Activated CD8-positive, alpha-beta memory T cell treated with anti-CD3 and anti-CD28 coated beads, Interleukin-2, amount 10 ng/mL, durations not matched to agents 7 days and 5 days (primary cell): Measurements from ENCODE around the gene PRKAR1B. TPM values are rescaled to one million over a fixed set of nuclear protein-coding genes. Genes with fewer than 3 reads are reported as not detected.

Experiments used
- ATAC-seq: fragments of 150-1000 bp; cut with Tn5 transposase; one replicate; pipeline ENCODE4 v1.10.0; 2021; ENCODE audit warnings: moderate library complexity
- CTCF ChIA-PET: fragments of 350-600 bp; sonication (Branson Sonifier 250); formaldehyde crosslinking; loops from one replicate; lab custom pipeline; 2021; ENCODE audit warnings: antibody characterized with exemption; lab: Charles Lee
- DNase-seq: peaks from one replicate; pipeline ENCODE4 v3.0.0-alpha.2; 2020
- H3K27ac Mint-ChIP-seq: one replicate; pipeline ENCODE4 v1.8.0; 2021; ENCODE audit warnings: mild to moderate bottlenecking, mixed read lengths
- H3K27me3 Mint-ChIP-seq: one replicate; pipeline ENCODE4 v1.8.0; 2021; ENCODE audit warnings: mixed read lengths
- H3K36me3 Mint-ChIP-seq: one replicate; pipeline ENCODE4 v1.8.0; 2021; ENCODE audit warnings: mild to moderate bottlenecking, mixed read lengths
- H3K4me1 Mint-ChIP-seq: one replicate; pipeline ENCODE4 v1.8.0; 2021; ENCODE audit warnings: mixed read lengths
- H3K4me3 Mint-ChIP-seq: one replicate; pipeline ENCODE4 v1.8.0; 2021; ENCODE audit warnings: mild to moderate bottlenecking, moderate library complexity, mixed read lengths
- H3K9me3 Mint-ChIP-seq: one replicate; pipeline ENCODE4 v1.8.0; 2022; ENCODE audit warnings: low read depth, mixed read lengths
- total RNA-seq, 2 experiments: library from RNA; stranded (reverse); gene quantifications; one replicate each; pipeline ENCODE4 v1.2.3, GENCODE V29; 2021

The PRKAR1B gene
- total RNA-seq, 2 experiments from 2014 or later: 22.6 to 25.0 TPM

GRCh38 chr7:515628-516027 is 211.5 kb downstream of the PRKAR1B start:
- peaks cover 29% of the 10 kb centered on the region for H3K27me3 Mint-ChIP-seq
- ATAC-seq (no peak), DNase-seq (no peak)
- no peaks in the 10 kb centered on the region for H3K36me3 Mint-ChIP-seq
- no peaks in the 10 kb centered on the region for H3K9me3 Mint-ChIP-seq
- H3K4me1 Mint-ChIP-seq: peaks cover 17% of the 10 kb centered on the region
- CTCF ChIA-PET: no interaction called here
- H3K27ac Mint-ChIP-seq: no peak overlapping the region
- no peak overlapping the region for H3K4me3 Mint-ChIP-seq

GRCh38 chr7:514651-515598 is 212.2 kb downstream of the PRKAR1B start:
- H3K27ac Mint-ChIP-seq: no peak overlapping the region

GRCh38 chr7:514242-514641 is 212.8 kb downstream of the PRKAR1B start:
- Mint-ChIP-seq H3K9me3 (no peaks in the 10 kb centered on the region), H3K4me3 (no peak overlapping the region), H3K4me1 (peaks cover 17% of the 10 kb centered on the region), H3K27ac (no peak overlapping the region), H3K36me3 (no peaks in the 10 kb centered on the region), H3K27me3 (peaks cover 29% of the 10 kb centered on the region)
- DNase-seq (no peak), ATAC-seq (no peak)
- CTCF ChIA-PET: no interaction called here

More at GRCh38 chr7:514651-515598, 212.2 kb downstream of the PRKAR1B start:
- Mint-ChIP-seq H3K4me3 (no peak overlapping the region), H3K27me3 (peaks cover 29% of the 10 kb centered on the region), H3K36me3 (no peaks in the 10 kb centered on the region), H3K9me3 (no peaks in the 10 kb centered on the region), H3K4me1 (peaks cover 17% of the 10 kb centered on the region)
- CTCF ChIA-PET: no interaction called here
- ATAC-seq: no peak
- no peak for DNase-seq

- Mint-ChIP-seq H3K4me1 (peaks cover 17% of the 10 kb centered on the region), H3K36me3 (no peaks in the 10 kb centered on the region), H3K4me3 (no peak overlapping the region), H3K27me3 (peaks cover 27% of the 10 kb centered on the region), H3K9me3 (no peaks in the 10 kb centered on the region), H3K27ac (peak overlapping the region; percentile 43)
- ATAC-seq (no peak), DNase-seq (peak; percentile 49)
- CTCF ChIA-PET: no interaction called here
Observed at GRCh38 chr7:513521-514166, 213.4 kb downstream of the PRKAR1B start.

GRCh38 chr7:512541-513311 is 214.4 kb downstream of the PRKAR1B start:
- H3K36me3 Mint-ChIP-seq: no peaks in the 10 kb centered on the region
- H3K4me3 Mint-ChIP-seq: no peak overlapping the region
- H3K9me3 Mint-ChIP-seq: no peaks in the 10 kb centered on the region
- ATAC-seq (no peak), DNase-seq (no peak)
- CTCF ChIA-PET: no interaction called here
- peaks cover 20% of the 10 kb centered on the region for H3K27me3 Mint-ChIP-seq
- H3K27ac Mint-ChIP-seq: no peak overlapping the region
- peaks cover 12% of the 10 kb centered on the region for H3K4me1 Mint-ChIP-seq

GRCh38 chr7:512146-512510 is 215.0 kb downstream of the PRKAR1B start:
- CTCF ChIA-PET: no interaction called here
- H3K27me3 Mint-ChIP-seq: peaks cover 18% of the 10 kb centered on the region
- H3K9me3 Mint-ChIP-seq: no peaks in the 10 kb centered on the region

GRCh38 chr7:511476-512145 is 215.5 kb downstream of the PRKAR1B start:
- H3K27ac Mint-ChIP-seq: no peak overlapping the region
- DNase-seq (no peak), ATAC-seq (no peak)
- CTCF ChIA-PET: no interaction called here
- no peaks in the 10 kb centered on the region for H3K9me3 Mint-ChIP-seq
- peaks cover 17% of the 10 kb centered on the region for H3K27me3 Mint-ChIP-seq
- no peaks in the 10 kb centered on the region for H3K36me3 Mint-ChIP-seq
- H3K4me1 Mint-ChIP-seq: peaks cover 11% of the 10 kb centered on the region
- H3K4me3 Mint-ChIP-seq: no peak overlapping the region

More at GRCh38 chr7:512146-512510, 215.0 kb downstream of the PRKAR1B start:
- H3K4me3 Mint-ChIP-seq: no peak overlapping the region
- H3K27ac Mint-ChIP-seq: no peak overlapping the region
- ATAC-seq (no peak), DNase-seq (no peak)
- no peaks in the 10 kb centered on the region for H3K36me3 Mint-ChIP-seq
- peaks cover 11% of the 10 kb centered on the region for H3K4me1 Mint-ChIP-seq

GRCh38 chr7:510782-511281 is 216.2 kb downstream of the PRKAR1B start:
- ATAC-seq (no peak), DNase-seq (no peak)
- Mint-ChIP-seq H3K27ac (no peak overlapping the region), H3K9me3 (no peaks in the 10 kb centered on the region), H3K4me3 (no peak overlapping the region), H3K27me3 (peaks cover 11% of the 10 kb centered on the region), H3K4me1 (peaks cover 8% of the 10 kb centered on the region), H3K36me3 (no peaks in the 10 kb centered on the region)
- CTCF ChIA-PET: no interaction called here

GRCh38 chr7:510131-510481 is 217.0 kb downstream of the PRKAR1B start:
- Mint-ChIP-seq H3K4me1 (peaks cover 8% of the 10 kb centered on the region), H3K9me3 (no peaks in the 10 kb centered on the region), H3K27me3 (peaks cover 4% of the 10 kb centered on the region), H3K4me3 (no peak overlapping the region), H3K36me3 (no peaks in the 10 kb centered on the region), H3K27ac (no peak overlapping the region)
- CTCF ChIA-PET: no interaction called here
- DNase-seq: no peak
- ATAC-seq: no peak

GRCh38 chr7:509426-510130 is 217.5 kb downstream of the PRKAR1B start:
- DNase-seq: no peak
- H3K4me3 Mint-ChIP-seq: no peak overlapping the region
- H3K36me3 Mint-ChIP-seq: no peaks in the 10 kb centered on the region
- no peaks in the 10 kb centered on the region for H3K9me3 Mint-ChIP-seq
- peaks cover 3% of the 10 kb centered on the region for H3K27me3 Mint-ChIP-seq
- H3K27ac Mint-ChIP-seq: no peak overlapping the region
- CTCF ChIA-PET: no interaction called here
- no peak for ATAC-seq
- peaks cover 8% of the 10 kb centered on the region for H3K4me1 Mint-ChIP-seq

- H3K9me3 Mint-ChIP-seq: no peaks in the 10 kb centered on the region
- DNase-seq (no peak), ATAC-seq (no peak)
- H3K4me1 Mint-ChIP-seq: peaks cover 3% of the 10 kb centered on the region
- H3K4me3 Mint-ChIP-seq: no peak overlapping the region
- CTCF ChIA-PET: no interaction called here
- H3K36me3 Mint-ChIP-seq: no peaks in the 10 kb centered on the region
- no peak overlapping the region for H3K27ac Mint-ChIP-seq
- no peaks in the 10 kb centered on the region for H3K27me3 Mint-ChIP-seq
Observed at GRCh38 chr7:508461-509170, 218.5 kb downstream of the PRKAR1B start.

- ATAC-seq: no peak
- H3K27ac Mint-ChIP-seq: no peak overlapping the region
- no peak for DNase-seq
- no peaks in the 10 kb centered on the region for H3K4me1 Mint-ChIP-seq
- H3K9me3 Mint-ChIP-seq: no peaks in the 10 kb centered on the region
- no peaks in the 10 kb centered on the region for H3K27me3 Mint-ChIP-seq
- H3K4me3 Mint-ChIP-seq: no peak overlapping the region
- H3K36me3 Mint-ChIP-seq: no peaks in the 10 kb centered on the region
- CTCF ChIA-PET: no interaction called here
Observed at GRCh38 chr7:507623-508300, 219.3 kb downstream of the PRKAR1B start.
